NCI-H1694 treated with DMSO at 0.1 percent for 48 hours (cell line): ENCODE measurements around the gene TMEM132C.

Experiments
- DNase-seq: peaks from one replicate; lab custom pipeline; 2025; lab: John Stamatoyannopoulos, UW

The TMEM132C gene

GRCh38 chr12:128288896-128289295 lies 21.9 kb downstream of the TMEM132C start:
- no peak for DNase-seq

GRCh38 chr12:128290938-128291337 lies 24.0 kb downstream of the TMEM132C start:
- no peak for DNase-seq

- DNase-seq: no peak
These were observed 31.2 kb downstream of the TMEM132C start for GRCh38 chr12:128298091-128298748.

GRCh38 chr12:128305336-128305892 lies 38.4 kb downstream of the TMEM132C start:
- no peak for DNase-seq

GRCh38 chr12:128307791-128308190 lies 40.8 kb downstream of the TMEM132C start:
- DNase-seq: no peak

- DNase-seq: no peak
These were observed 45.7 kb downstream of the TMEM132C start for GRCh38 chr12:128312661-128313060.

- no peak for DNase-seq
These were observed 47.0 kb downstream of the TMEM132C start for GRCh38 chr12:128313931-128314330.

GRCh38 chr12:128314611-128315010 lies 47.6 kb downstream of the TMEM132C start:
- DNase-seq: no peak

GRCh38 chr12:128316078-128316477 lies 49.1 kb downstream of the TMEM132C start:
- DNase-seq: no peak

GRCh38 chr12:128316973-128317526 lies 50.1 kb downstream of the TMEM132C start:
- no peak for DNase-seq

- no peak for DNase-seq
These were observed 51.4 kb downstream of the TMEM132C start for GRCh38 chr12:128318341-128318740.

- DNase-seq: no peak
These were observed 52.0 kb downstream of the TMEM132C start for GRCh38 chr12:128318946-128319345.

GRCh38 chr12:128322341-128322740 lies 55.4 kb downstream of the TMEM132C start:
- DNase-seq: no peak

GRCh38 chr12:128323145-128323920 lies 56.4 kb downstream of the TMEM132C start:
- no peak for DNase-seq

- no peak for DNase-seq
These were observed 58.7 kb downstream of the TMEM132C start for GRCh38 chr12:128325646-128326045.

- no peak for DNase-seq
These were observed 59.4 kb downstream of the TMEM132C start for GRCh38 chr12:128326406-128326805.

GRCh38 chr12:128328961-128329360 lies 62.0 kb downstream of the TMEM132C start:
- no peak for DNase-seq

- DNase-seq: no peak
These were observed 69.5 kb downstream of the TMEM132C start for GRCh38 chr12:128336204-128337070.

- DNase-seq: no peak
These were observed 70.0 kb downstream of the TMEM132C start for GRCh38 chr12:128337071-128337345.

- DNase-seq: no peak
These were observed 70.6 kb downstream of the TMEM132C start for GRCh38 chr12:128337431-128338170.

GRCh38 chr12:128338386-128339125 lies 71.6 kb downstream of the TMEM132C start:
- DNase-seq: no peak
